Measurements from ENCODE around the gene MYO1D.
"Not testable (repeated sequence)": the region's sequence is repeated elsewhere in the genome, so short reads cannot be mapped to it uniquely, and the experiment has no call there.

The MYO1D gene

GRCh38 chr17:32727681-32728080 lies 149.2 kb downstream of the MYO1D start:
- no peak for DNase-seq (ENCODE audit: low spot score)

GRCh38 chr17:32725697-32726096 lies 151.2 kb downstream of the MYO1D start:
- no peak for DNase-seq (ENCODE audit: low spot score)

GRCh38 chr17:32723310-32723955 lies 153.5 kb downstream of the MYO1D start:
- peak; percentile 52 for DNase-seq (ENCODE audit: low spot score)

GRCh38 chr17:32722733-32723132 lies 154.2 kb downstream of the MYO1D start:
- DNase-seq (ENCODE audit: low spot score): no peak

GRCh38 chr17:32720671-32721070 lies 156.3 kb downstream of the MYO1D start:
- DNase-seq (ENCODE audit: low spot score): no peak

- peak; percentile 77 for DNase-seq (ENCODE audit: low spot score)
Observed at GRCh38 chr17:32719689-32720088, 157.2 kb downstream of the MYO1D start.

GRCh38 chr17:32714922-32715321 lies 162.0 kb downstream of the MYO1D start:
- not testable (repeated sequence) for DNase-seq (ENCODE audit: low spot score)

- not testable (repeated sequence) for DNase-seq (ENCODE audit: low spot score)
Observed at GRCh38 chr17:32714206-32714605, 162.7 kb downstream of the MYO1D start.

- DNase-seq (ENCODE audit: low spot score): no peak
Observed at GRCh38 chr17:32713081-32713480, 163.8 kb downstream of the MYO1D start.

GRCh38 chr17:32709562-32709961 lies 167.4 kb downstream of the MYO1D start:
- no peak for DNase-seq (ENCODE audit: low spot score)

GRCh38 chr17:32701871-32702270 lies 175.1 kb downstream of the MYO1D start:
- DNase-seq (ENCODE audit: low spot score): no peak

- DNase-seq (ENCODE audit: low spot score): no peak
Observed at GRCh38 chr17:32699247-32699646, 177.7 kb downstream of the MYO1D start.

- no peak for DNase-seq (ENCODE audit: low spot score)
Observed at GRCh38 chr17:32697728-32698625, 178.9 kb downstream of the MYO1D start.

- DNase-seq (ENCODE audit: low spot score): no peak
Observed at GRCh38 chr17:32696426-32696825, 180.5 kb downstream of the MYO1D start.

- DNase-seq (ENCODE audit: low spot score): no peak
Observed at GRCh38 chr17:32695864-32696263, 181.1 kb downstream of the MYO1D start.

GRCh38 chr17:32693194-32693897 lies 183.6 kb downstream of the MYO1D start:
- peak; percentile 64 for DNase-seq (ENCODE audit: low spot score)

- DNase-seq (ENCODE audit: low spot score): no peak
Observed at GRCh38 chr17:32692179-32692578, 184.7 kb downstream of the MYO1D start.

GRCh38 chr17:32689348-32689747 lies 187.6 kb downstream of the MYO1D start:
- no peak for DNase-seq (ENCODE audit: low spot score)

- DNase-seq (ENCODE audit: low spot score): no peak
Observed at GRCh38 chr17:32688221-32688620, 188.7 kb downstream of the MYO1D start.

GRCh38 chr17:32684087-32684958 lies 192.6 kb downstream of the MYO1D start:
- DNase-seq (ENCODE audit: low spot score): no peak

- no peak for DNase-seq (ENCODE audit: low spot score)
Observed at GRCh38 chr17:32673964-32674363, 203.0 kb downstream of the MYO1D start.

- DNase-seq (ENCODE audit: low spot score): no peak
Observed at GRCh38 chr17:32672711-32673110, 204.2 kb downstream of the MYO1D start.

Data from Ammon's horn (tissue), 1 donor.